Measurements from ENCODE around the gene CIT.

CIT gene

DNA sequence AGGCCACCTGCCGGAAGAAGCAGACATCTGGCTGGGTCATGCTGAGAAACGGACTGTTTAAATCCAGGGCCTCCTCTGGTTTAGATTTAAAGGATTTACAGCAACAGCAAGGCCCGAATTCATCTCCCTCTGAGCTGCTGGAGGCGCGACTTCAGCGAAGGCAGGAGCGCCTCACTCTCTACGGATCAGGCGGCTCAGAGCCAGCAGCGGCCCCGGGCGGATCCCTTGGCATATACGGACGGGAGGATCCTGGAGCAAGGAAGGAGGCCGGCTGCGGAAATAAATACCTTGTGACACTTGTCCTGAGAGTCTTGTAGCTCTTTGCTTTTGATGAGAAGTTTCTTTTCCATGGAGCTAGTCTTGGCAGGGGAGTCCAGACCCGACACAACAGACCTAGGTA is 92.4 kb downstream of the CIT start:
- TF ChIP-seq CTCF (IDR thresholded peaks at IDR 0.05; ENCODE audit: extremely low read depth, missing control alignments) = no peak
- no peak for DNase-seq (ENCODE audit: low spot score)

DNA sequence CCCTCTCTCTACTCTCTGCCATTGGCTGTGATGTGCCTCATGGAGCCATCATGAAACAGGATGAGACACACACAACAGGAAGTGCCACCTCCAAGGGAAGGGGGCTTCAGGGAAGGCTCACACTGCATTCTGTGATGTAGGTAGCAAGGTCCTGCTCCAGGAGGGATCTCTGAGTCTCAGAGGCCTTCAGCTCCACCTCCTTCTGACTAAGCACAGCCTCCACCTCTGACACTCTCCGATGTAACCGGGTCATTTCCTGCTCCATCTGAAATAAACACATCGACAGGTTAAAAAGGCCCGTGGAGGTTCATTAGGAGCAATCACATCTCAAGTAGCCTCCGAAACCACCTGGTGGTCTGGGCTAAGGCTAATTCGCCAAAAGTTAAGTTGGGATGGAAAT is 93.3 kb downstream of the CIT start:
- DNase-seq (ENCODE audit: low spot score) = no peak
- TF ChIP-seq CTCF (IDR thresholded peaks at IDR 0.05; ENCODE audit: extremely low read depth, missing control alignments) = no peak

GRCh38 chr12:119781804-119782203 is 95.3 kb downstream of the CIT start:
- no peak for DNase-seq (ENCODE audit: low spot score)
- no peak for TF ChIP-seq CTCF (IDR thresholded peaks at IDR 0.05; ENCODE audit: extremely low read depth, missing control alignments)

GRCh38 chr12:119780786-119781434 is 96.2 kb downstream of the CIT start:
- TF ChIP-seq CTCF (IDR thresholded peaks at IDR 0.05; ENCODE audit: extremely low read depth, missing control alignments) = peak; percentile 48
- DNase-seq (ENCODE audit: low spot score) = no peak

DNA sequence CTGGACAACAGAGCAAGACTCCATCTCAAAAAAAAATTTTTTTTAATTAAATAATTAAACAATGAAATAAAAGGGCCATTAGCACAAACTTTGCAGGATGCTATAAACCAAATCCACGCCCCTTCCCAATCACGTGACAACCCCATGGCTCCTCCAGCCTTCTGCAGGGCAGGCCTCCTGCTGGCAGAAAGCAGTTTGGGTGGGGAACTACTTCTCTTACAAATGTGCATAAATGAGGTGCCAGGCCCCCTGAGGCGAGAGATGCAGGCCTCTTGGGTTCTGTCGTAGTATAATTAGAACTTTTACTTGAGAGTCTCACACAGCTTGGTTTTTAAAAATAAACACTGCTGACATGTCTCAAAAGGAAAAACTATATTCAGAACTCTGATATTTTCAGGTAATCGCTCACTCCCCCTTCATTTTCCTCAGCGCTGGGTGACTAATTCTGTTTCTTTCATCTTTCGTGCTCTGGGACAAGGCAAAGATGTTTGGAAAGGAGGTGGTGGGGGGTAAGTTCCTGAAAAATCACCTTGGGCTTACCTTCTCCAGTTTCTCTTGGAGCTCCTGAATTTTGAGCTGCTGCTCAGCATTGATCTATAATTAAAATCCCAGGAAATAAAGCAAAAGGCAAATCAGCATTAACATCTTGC is 101.7 kb downstream of the CIT start:
- no peak for DNase-seq (ENCODE audit: low spot score)
- TF ChIP-seq CTCF (IDR thresholded peaks at IDR 0.05; ENCODE audit: extremely low read depth, missing control alignments) = no peak

GRCh38 chr12:119772431-119772830 is 104.7 kb downstream of the CIT start:
- DNase-seq (ENCODE audit: low spot score) = no peak
- TF ChIP-seq CTCF (IDR thresholded peaks at IDR 0.05; ENCODE audit: extremely low read depth, missing control alignments) = no peak

GRCh38 chr12:119770146-119770545 is 107.0 kb downstream of the CIT start:
- TF ChIP-seq CTCF (IDR thresholded peaks at IDR 0.05; ENCODE audit: extremely low read depth, missing control alignments) = no peak
- DNase-seq (ENCODE audit: low spot score) = no peak
